AG04449 (cell line): ENCODE measurements around the gene SIRT3.
"Not testable (repeated sequence)": the region's sequence is repeated elsewhere in the genome, so short reads cannot be mapped to it uniquely, and the experiment has no call there.

Experiments used
- CTCF ChIA-PET: fragments of 350-600 bp; formaldehyde crosslinking; extraction: SDS; loops from one replicate; lab custom pipeline; 2021; ENCODE audit warnings: antibody characterized with exemption; lab: Yijun Ruan, JAX
- POLR2A ChIA-PET: fragments of 400-600, 350-600 bp; formaldehyde crosslinking; extraction: SDS; loops from one replicate; lab custom pipeline; 2020; ENCODE audit warnings: antibody characterized with exemption, inconsistent platforms; lab: Yijun Ruan, JAX
- DNase-seq: peaks from one replicate; pipeline ENCODE4 v3.0.0-alpha.2; 2010; ENCODE audit warnings: low read depth, low spot score
- H3K4me3 ChIP-seq: 2 replicates; pipeline ENCODE4 v1.5.1; 2011; ENCODE audit warnings: low read depth, mild to moderate bottlenecking, control low read depth, low read length
- TF ChIP-seq, protein P1 (sequence below): IDR thresholded peaks from one replicate; pipeline ENCODE4 v1.5.1; 2011; ENCODE audit warnings: mild to moderate bottlenecking, moderate library complexity, low read length, control low read depth, inconsistent platforms; ENCODE audit not compliant: insufficient read depth; ENCODE audit errors: missing control alignments

The SIRT3 gene

DNA sequence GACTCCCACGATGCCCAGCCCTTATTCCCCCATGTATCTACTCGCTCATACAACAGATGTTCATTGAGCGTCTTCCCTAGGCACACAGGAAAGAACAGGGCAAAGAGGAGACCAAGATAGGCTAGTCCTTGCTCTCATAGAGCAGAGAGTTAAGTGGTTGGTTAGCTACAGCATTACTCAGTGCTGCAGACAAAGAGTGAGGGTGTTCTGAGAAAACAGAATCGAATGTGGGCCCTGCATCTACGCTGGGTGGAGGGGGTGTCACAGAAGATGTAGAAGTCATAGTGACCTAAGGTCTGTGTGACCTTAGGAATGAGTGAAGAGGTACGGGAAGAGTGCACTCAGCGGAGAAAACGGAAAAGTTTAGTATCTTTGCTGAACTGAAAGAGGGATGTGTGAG, 12.9 kb upstream of the SIRT3 start:
- TF ChIP-seq, protein P1, sequence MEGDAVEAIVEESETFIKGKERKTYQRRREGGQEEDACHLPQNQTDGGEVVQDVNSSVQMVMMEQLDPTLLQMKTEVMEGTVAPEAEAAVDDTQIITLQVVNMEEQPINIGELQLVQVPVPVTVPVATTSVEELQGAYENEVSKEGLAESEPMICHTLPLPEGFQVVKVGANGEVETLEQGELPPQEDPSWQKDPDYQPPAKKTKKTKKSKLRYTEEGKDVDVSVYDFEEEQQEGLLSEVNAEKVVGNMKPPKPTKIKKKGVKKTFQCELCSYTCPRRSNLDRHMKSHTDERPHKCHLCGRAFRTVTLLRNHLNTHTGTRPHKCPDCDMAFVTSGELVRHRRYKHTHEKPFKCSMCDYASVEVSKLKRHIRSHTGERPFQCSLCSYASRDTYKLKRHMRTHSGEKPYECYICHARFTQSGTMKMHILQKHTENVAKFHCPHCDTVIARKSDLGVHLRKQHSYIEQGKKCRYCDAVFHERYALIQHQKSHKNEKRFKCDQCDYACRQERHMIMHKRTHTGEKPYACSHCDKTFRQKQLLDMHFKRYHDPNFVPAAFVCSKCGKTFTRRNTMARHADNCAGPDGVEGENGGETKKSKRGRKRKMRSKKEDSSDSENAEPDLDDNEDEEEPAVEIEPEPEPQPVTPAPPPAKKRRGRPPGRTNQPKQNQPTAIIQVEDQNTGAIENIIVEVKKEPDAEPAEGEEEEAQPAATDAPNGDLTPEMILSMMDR = no peak
- no peak overlapping the region for H3K4me3 ChIP-seq
- ChIA-PET POLR2A (no interaction called here), CTCF (interaction anchor here (1.6 to 5.5 kb wide), 4 partner anchors 9 to 113 kb away, joined by 7 to 79 read pairs (median 36); partner anchors contain the start of gene PSMD13)
- no peak for DNase-seq

DNA sequence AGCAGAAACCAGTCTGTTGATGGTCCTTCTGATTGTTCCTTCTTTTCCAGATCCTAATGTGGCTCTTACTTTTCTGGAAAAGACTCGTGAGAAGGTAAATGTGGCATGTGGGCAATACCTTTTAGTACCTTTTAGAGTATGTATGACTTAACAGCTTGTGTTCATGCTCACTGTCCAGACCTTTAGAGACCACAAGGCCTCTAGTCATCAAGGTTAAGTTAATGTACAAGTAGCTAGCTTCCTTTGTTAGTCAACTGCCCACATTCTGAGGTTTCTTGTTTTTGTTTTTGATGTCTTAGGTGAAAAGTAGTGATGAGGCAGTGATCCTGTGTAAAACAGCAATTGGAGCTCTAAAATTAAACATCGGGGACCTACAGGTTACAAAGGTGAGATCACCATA, 8.2 kb upstream of the SIRT3 start:
- CTCF ChIA-PET = interaction anchor here (0.6 to 0.7 kb wide), 3 partner anchors 62 to 117 kb away, joined by 3 read pairs; no protein-coding TSS in a partner anchor
- POLR2A ChIA-PET = no interaction called here
- TF ChIP-seq, protein P1 = no peak
- H3K4me3 ChIP-seq = no peak overlapping the region
- DNase-seq = no peak

DNA sequence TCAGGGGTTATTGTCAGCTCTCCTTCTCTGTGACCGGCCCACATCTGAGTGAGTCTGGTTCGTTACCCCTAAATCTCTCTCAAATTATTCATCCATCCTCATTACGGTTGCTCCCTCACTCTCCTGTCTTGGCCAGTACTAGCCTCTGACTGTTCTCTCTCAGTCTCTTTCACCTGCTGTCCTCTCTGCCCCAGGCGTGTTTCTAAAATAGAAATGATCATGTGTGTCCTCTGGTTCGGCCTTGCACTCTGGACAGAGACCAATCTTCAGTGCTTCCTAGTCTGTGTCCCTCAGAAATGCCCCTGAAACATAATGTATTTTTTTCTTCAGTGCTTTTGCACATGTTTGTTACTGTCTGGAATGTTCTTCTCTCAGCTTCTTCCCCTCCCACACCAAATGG, 5.5 kb upstream of the SIRT3 start:
- TF ChIP-seq, protein P1 = no peak
- no peak overlapping the region for H3K4me3 ChIP-seq
- CTCF ChIA-PET = interaction anchor here (0.7 to 6.6 kb wide), 5 partner anchors 8 to 209 kb away, joined by 3 to 79 read pairs (median 4); no protein-coding TSS in a partner anchor
- POLR2A ChIA-PET = no interaction called here
- DNase-seq = no peak

DNA sequence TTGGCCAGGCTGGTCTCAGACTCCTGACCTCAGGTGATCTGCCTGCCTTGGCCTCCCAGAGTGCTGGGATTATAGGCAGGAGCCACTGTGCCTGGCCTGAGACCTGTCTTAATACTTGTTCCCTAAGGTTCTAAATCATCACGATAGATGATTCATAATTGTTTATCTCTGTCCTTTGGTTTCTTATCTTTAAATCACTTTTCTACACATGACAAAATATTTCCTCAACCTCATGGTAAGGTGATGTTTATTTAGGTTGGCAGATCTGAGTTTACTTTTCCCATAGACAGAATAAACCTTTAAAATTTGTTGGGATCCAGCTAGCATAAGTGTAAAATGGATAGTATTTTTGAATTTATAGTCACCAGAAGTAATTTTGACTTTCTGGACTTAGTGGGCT, 4.2 kb upstream of the SIRT3 start:
- DNase-seq = no peak
- H3K4me3 ChIP-seq = no peak overlapping the region
- CTCF ChIA-PET = interaction anchor here (6.6 kb wide), 1 partner anchor 10 kb away, joined by 79 read pairs; no protein-coding TSS in a partner anchor
- POLR2A ChIA-PET = no interaction called here
- TF ChIP-seq, protein P1 = no peak

DNA sequence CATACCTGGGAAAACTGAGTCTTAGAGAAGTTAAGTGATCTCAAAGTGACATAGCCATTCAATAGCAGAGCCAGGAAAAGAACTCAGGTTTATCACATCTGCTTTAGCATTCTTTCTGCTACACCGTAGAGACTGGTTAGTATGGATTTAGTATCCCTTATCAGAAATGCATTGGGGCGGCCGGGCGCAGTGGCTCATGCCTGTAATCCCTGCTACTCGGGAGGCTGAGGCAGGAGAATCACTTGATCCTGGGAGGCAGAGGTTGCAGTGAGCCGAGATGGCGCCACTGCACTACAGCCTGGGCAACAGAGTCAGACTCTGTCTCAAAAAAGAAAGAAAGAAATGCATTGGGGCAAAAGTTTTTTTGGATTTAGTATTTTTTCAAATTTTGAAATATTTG, 2.2 kb upstream of the SIRT3 start:
- POLR2A ChIA-PET = interaction anchor here (1.2 kb wide), 1 partner anchor 31 kb away, joined by 3 read pairs; the partner anchor contains the start of gene BET1L
- CTCF ChIA-PET = interaction anchor here (0.8 to 6.6 kb wide), 5 partner anchors 10 to 210 kb away, joined by 3 to 79 read pairs (median 4); no protein-coding TSS in a partner anchor
- DNase-seq, H3K4me3 ChIP-seq: not testable (repeated sequence)

DNA sequence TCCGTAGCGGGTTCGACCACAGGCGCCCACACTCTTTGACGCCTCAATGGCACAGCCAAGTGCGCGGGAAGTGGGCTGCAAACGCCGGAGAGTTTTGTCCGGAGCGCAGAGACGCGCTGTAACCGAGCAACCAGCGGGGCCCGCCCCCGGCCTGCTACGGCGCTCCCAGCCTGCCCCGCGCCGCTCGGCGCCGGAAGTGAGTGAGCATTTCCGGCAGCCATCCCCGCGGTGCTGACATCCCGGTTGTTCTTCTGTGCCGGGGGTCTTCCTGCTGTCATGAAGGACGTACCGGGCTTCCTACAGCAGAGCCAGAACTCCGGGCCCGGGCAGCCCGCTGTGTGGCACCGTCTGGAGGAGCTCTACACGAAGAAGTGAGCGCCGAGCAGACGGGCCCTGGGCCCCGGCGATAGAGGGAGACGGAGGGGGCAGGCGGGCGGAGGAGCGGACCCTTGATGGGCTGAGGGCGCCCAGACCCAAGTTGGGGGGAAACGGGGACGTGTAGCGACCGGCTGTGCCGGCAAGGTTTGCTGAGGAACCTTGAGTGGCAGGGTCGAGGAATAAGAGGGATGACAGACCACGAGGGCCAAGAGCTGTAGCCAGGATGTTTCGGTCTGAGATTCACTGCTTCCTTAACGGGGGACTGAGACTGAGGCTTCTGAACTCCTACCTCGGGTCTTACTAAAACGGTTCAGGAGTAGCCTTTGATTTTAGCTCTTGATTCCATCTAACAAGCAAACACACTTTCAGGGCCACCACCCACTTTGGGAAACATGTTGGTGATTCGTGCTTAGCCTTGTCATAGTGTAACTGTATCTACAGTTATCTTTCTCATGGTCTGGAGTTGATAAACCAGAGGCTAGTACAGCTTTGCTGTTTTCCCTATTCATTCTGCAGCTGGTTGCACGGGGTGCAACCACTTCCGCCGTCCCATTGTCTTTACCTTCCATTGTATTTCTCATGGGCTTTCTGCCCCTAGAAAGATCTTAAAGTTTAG, 929 bp upstream of the SIRT3 start, which contains the start of gene PSMD13:
Gene PSMD13, plus strand, starts transcription at position 203 of the 994 bp plus-strand sequence. Its CDS starts 74 bp downstream, at position 277.
- H3K4me3 ChIP-seq = peak within 1 kb of the TSS; percentile 91
- no peak for DNase-seq
- TF ChIP-seq, protein P1 = no peak
- ChIA-PET POLR2A (interaction anchor here (0.6 to 1.1 kb wide), 3 partner anchors 21 to 174 kb away, joined by 3 to 5 read pairs (median 4); no protein-coding TSS in a partner anchor), CTCF (interaction anchor here (0.8 to 6.6 kb wide), 6 partner anchors 8 to 212 kb away, joined by 3 to 79 read pairs (median 4); no protein-coding TSS in a partner anchor)
